C4-2B (cell line): ENCODE results near the gene CARD10.

Experiments
- CTCF ChIP-seq: fragments of 450-650 bp; conservative IDR thresholded peaks from 2 replicates; pipeline ENCODE4 v1.5.1; 2017; ENCODE audit warnings: mild to moderate bottlenecking
- ZFX ChIP-seq: fragments of 450-650 bp; IDR thresholded peaks from 2 replicates; pipeline ENCODE4 v1.6.1; 2017

- no peak for TF ChIP-seq CTCF
- TF ChIP-seq ZFX = no peak
Measured at GRCh38 chr22:37542959-37543358, 23.7 kb upstream of the CARD10 start.
